ENCODE measurements around the gene MAN1C1.

The MAN1C1 gene

GRCh38 chr1:25767437-25767770 lies 150.8 kb downstream of the MAN1C1 start:
- DNase-seq, result no peak

GRCh38 chr1:25768999-25769398 lies 152.4 kb downstream of the MAN1C1 start:
- no peak for DNase-seq

- no peak for DNase-seq
These were observed 153.2 kb downstream of the MAN1C1 start for GRCh38 chr1:25769625-25770383.

GRCh38 chr1:25770541-25771220 lies 154.1 kb downstream of the MAN1C1 start:
- no peak for DNase-seq

- DNase-seq, result no peak
These were observed 154.9 kb downstream of the MAN1C1 start for GRCh38 chr1:25771221-25772114.

- no peak for DNase-seq
These were observed 155.6 kb downstream of the MAN1C1 start for GRCh38 chr1:25772164-25772563.

- no peak for DNase-seq
These were observed 156.2 kb downstream of the MAN1C1 start for GRCh38 chr1:25772692-25773245.

GRCh38 chr1:25773441-25774125 lies 157.0 kb downstream of the MAN1C1 start:
- DNase-seq, result no peak

GRCh38 chr1:25774206-25774803 lies 157.7 kb downstream of the MAN1C1 start:
- no peak for DNase-seq

- DNase-seq, result no peak
These were observed 158.6 kb downstream of the MAN1C1 start for GRCh38 chr1:25774921-25775771.

GRCh38 chr1:25779388-25779787 lies 162.8 kb downstream of the MAN1C1 start:
- no peak for DNase-seq

GRCh38 chr1:25779894-25780293 lies 163.3 kb downstream of the MAN1C1 start:
- DNase-seq, result no peak

- DNase-seq, result no peak
These were observed 163.9 kb downstream of the MAN1C1 start for GRCh38 chr1:25780318-25781129.

GRCh38 chr1:25781130-25781433 lies 164.5 kb downstream of the MAN1C1 start:
- no peak for DNase-seq

GRCh38 chr1:25782608-25783201 lies 166.1 kb downstream of the MAN1C1 start:
- DNase-seq, result no peak

GRCh38 chr1:25784575-25785051 lies 168.0 kb downstream of the MAN1C1 start:
- no peak for DNase-seq

- no peak for DNase-seq
These were observed 168.9 kb downstream of the MAN1C1 start for GRCh38 chr1:25785333-25786067.

- DNase-seq, result no peak
These were observed 170.5 kb downstream of the MAN1C1 start for GRCh38 chr1:25786887-25787759.

Measured in NCI-H2029 treated with DMSO at 0.1 percent for 48 hours (cell line).